HEK293 (cell line): Measurements from ENCODE around the gene KRT82.

Experiments used
- CTCF ChIA-PET: fragments of 350-600 bp; formaldehyde crosslinking; extraction: SDS; loops from one replicate; lab custom pipeline; 2021; ENCODE audit warnings: antibody characterized with exemption; lab: Yijun Ruan, JAX
- POLR2A ChIA-PET: fragments of 300-600 bp; formaldehyde crosslinking; extraction: SDS; loops from one replicate; lab custom pipeline; 2020; ENCODE audit warnings: antibody characterized with exemption, inconsistent platforms; lab: Yijun Ruan, JAX
- H3K27ac ChIP-seq: fragments of 200-500 bp; sonication (Bioruptor generic); 2 replicates; pipeline ENCODE4 v1.5.1; 2014; ENCODE audit warnings: low read depth, low read length, control low read depth, inconsistent platforms; ENCODE audit errors: extremely low read depth
- H3K36me3 ChIP-seq, 2 experiments: fragments of 200-500 bp in 1 of 2; sonication (Bioruptor generic) in 1 of 2; 1 replicate in 1 of 2; 2 replicates in 1 of 2; pipeline ENCODE4 v1.5.1; 2014 to 2017; ENCODE audit warnings: inconsistent platforms in 2 of 2, low read length in 2 of 2; ENCODE audit not compliant: control insufficient read depth in 2 of 2, insufficient read depth in 1 of 2
- H3K4me1 ChIP-seq: fragments of 200-500 bp; sonication (Bioruptor generic); 2 replicates; pipeline ENCODE4 v1.5.1; 2014; ENCODE audit warnings: mild to moderate bottlenecking, low read length, inconsistent platforms; ENCODE audit not compliant: control insufficient read depth, insufficient read depth
- H3K4me3 ChIP-seq: 2 replicates; pipeline ENCODE4 v1.5.1; 2011; ENCODE audit warnings: low read depth, mild to moderate bottlenecking, control low read depth, low read length, moderate library complexity
- H3K9me3 ChIP-seq: fragments of 200-500 bp; sonication (Bioruptor generic); 2 replicates; pipeline ENCODE4 v1.5.1; 2014; ENCODE audit warnings: low read depth, low read length, inconsistent platforms; ENCODE audit not compliant: control insufficient read depth, insufficient read depth
- GLIS1 ChIP-seq: fragments of 450-650 bp; formaldehyde crosslinking; IDR thresholded peaks from 2 replicates; pipeline ENCODE4 v1.5.1; 2016; ENCODE audit warnings: missing biosample characterization, missing genetic modification characterization
- RBAK ChIP-seq: fragments of 450-650 bp; formaldehyde crosslinking; IDR thresholded peaks from 2 replicates; pipeline ENCODE4 v1.5.1; 2016; ENCODE audit warnings: missing biosample characterization, missing genetic modification characterization
- WT1 ChIP-seq: fragments of 450-650 bp; formaldehyde crosslinking; IDR thresholded peaks from 2 replicates; pipeline ENCODE4 v1.5.1; 2016; ENCODE audit warnings: missing biosample characterization, missing genetic modification characterization
- ZBTB17 ChIP-seq: fragments of 450-650 bp; formaldehyde crosslinking; IDR thresholded peaks from 2 replicates; pipeline ENCODE4 v1.5.1; 2016; ENCODE audit warnings: missing biosample characterization, missing genetic modification characterization
- ZEB2 ChIP-seq: fragments of 450-650 bp; formaldehyde crosslinking; IDR thresholded peaks from 2 replicates; pipeline ENCODE4 v1.5.1; 2016; ENCODE audit warnings: missing biosample characterization, missing genetic modification characterization
- ZFHX2 ChIP-seq: fragments of 450-650 bp; formaldehyde crosslinking; conservative IDR thresholded peaks from 2 replicates; pipeline ENCODE4 v1.5.1; 2016; ENCODE audit warnings: missing biosample characterization, missing genetic modification characterization
- ZFP69B ChIP-seq: fragments of 450-650 bp; formaldehyde crosslinking; IDR thresholded peaks from 2 replicates; pipeline ENCODE4 v1.5.1; 2016; ENCODE audit warnings: missing biosample characterization, missing genetic modification characterization
- ZNF114 ChIP-seq: fragments of 450-650 bp; formaldehyde crosslinking; IDR thresholded peaks from 2 replicates; pipeline ENCODE4 v1.5.0; 2017; ENCODE audit warnings: missing biosample characterization, missing genetic modification characterization
- ZNF354C ChIP-seq: fragments of 450-650 bp; formaldehyde crosslinking; IDR thresholded peaks from 2 replicates; pipeline ENCODE4 v1.5.1; 2016; ENCODE audit warnings: missing biosample characterization, missing genetic modification characterization, low read depth, borderline replicate concordance
- ZNF37A ChIP-seq: fragments of 450-650 bp; IDR thresholded peaks from 2 replicates; pipeline ENCODE4 v1.5.1; 2018; ENCODE audit warnings: missing biosample characterization, missing genetic modification characterization
- ZNF549 ChIP-seq: fragments of 450-650 bp; IDR thresholded peaks from 2 replicates; pipeline ENCODE4 v1.5.1; 2018; ENCODE audit warnings: missing biosample characterization, missing genetic modification characterization, mild to moderate bottlenecking, inconsistent platforms, moderate library complexity
- ZNF558 ChIP-seq: fragments of 450-650 bp; formaldehyde crosslinking; IDR thresholded peaks from 2 replicates; pipeline ENCODE4 v1.5.1; 2016; ENCODE audit warnings: missing biosample characterization, missing genetic modification characterization
- ZNF560 ChIP-seq: fragments of 450-650 bp; formaldehyde crosslinking; IDR thresholded peaks from 2 replicates; pipeline ENCODE4 v1.5.1; 2017; ENCODE audit warnings: missing biosample characterization, missing genetic modification characterization, borderline replicate concordance
- ZNF596 ChIP-seq: fragments of 450-650 bp; IDR thresholded peaks from 2 replicates; pipeline ENCODE4 v1.5.0; 2018; ENCODE audit warnings: missing biosample characterization, mild to moderate bottlenecking, missing genetic modification characterization, moderate library complexity
- ZNF658 ChIP-seq: fragments of 450-650 bp; formaldehyde crosslinking; IDR thresholded peaks from 2 replicates; pipeline ENCODE4; 2016; ENCODE audit warnings: missing biosample characterization, missing genetic modification characterization
- ZNF664 ChIP-seq: fragments of 450-650 bp; formaldehyde crosslinking; IDR thresholded peaks from 2 replicates; pipeline ENCODE4 v1.5.1; 2016; ENCODE audit warnings: missing biosample characterization, missing genetic modification characterization
- ZNF692 ChIP-seq: fragments of 450-650 bp; formaldehyde crosslinking; IDR thresholded peaks from 2 replicates; pipeline ENCODE4 v1.5.1; 2016; ENCODE audit warnings: missing biosample characterization, missing genetic modification characterization
- ZNF707 ChIP-seq: fragments of 450-650 bp; formaldehyde crosslinking; IDR thresholded peaks from 2 replicates; pipeline ENCODE4 v1.5.1; 2016; ENCODE audit warnings: missing biosample characterization, missing genetic modification characterization
- ZNF747 ChIP-seq: fragments of 450-650 bp; formaldehyde crosslinking; IDR thresholded peaks from 2 replicates; pipeline ENCODE4 v1.5.1; 2016; ENCODE audit warnings: missing biosample characterization, missing genetic modification characterization
- ZNF768 ChIP-seq: fragments of 450-650 bp; formaldehyde crosslinking; IDR thresholded peaks from 2 replicates; pipeline ENCODE4 v1.5.1; 2018; ENCODE audit warnings: missing biosample characterization, mild to moderate bottlenecking, missing genetic modification characterization
- ZNF791 ChIP-seq: fragments of 450-650 bp; formaldehyde crosslinking; IDR thresholded peaks from 2 replicates; pipeline ENCODE4 v1.5.1; 2016; ENCODE audit warnings: missing biosample characterization, missing genetic modification characterization
- TF ChIP-seq, protein P1 (sequence below): fragments of 450-650 bp; formaldehyde crosslinking; IDR thresholded peaks from 2 replicates; pipeline ENCODE4 v1.5.1; 2016; ENCODE audit warnings: missing biosample characterization, missing genetic modification characterization, low read depth

KRT82 gene

GRCh38 chr12:52369211-52369610 lies 36.9 kb downstream of the KRT82 start:
- Histone ChIP-seq H3K27ac (no peak overlapping the region), H3K36me3 (no peaks in the 10 kb centered on the region), H3K4me3 (no peak overlapping the region), H3K9me3 (no peaks in the 10 kb centered on the region), H3K4me1 (no peaks in the 10 kb centered on the region)
- POLR2A ChIA-PET: interaction anchor here (0.7 kb wide), 1 partner anchor 217 kb away, joined by 4 read pairs; no protein-coding TSS in a partner anchor
- TF ChIP-seq ZFHX2 (tag by site-specific recombination) (no peak), GLIS1 (tag by site-specific recombination) (peak; percentile 90), ZNF768 (tag by site-specific recombination) (no peak), ZNF114 (no peak)
- CTCF ChIA-PET: interaction anchor here (0.5 to 10.0 kb wide), 13 partner anchors 9 to 617 kb away, joined by 3 to 200 read pairs (median 3); no protein-coding TSS in a partner anchor

DNA sequence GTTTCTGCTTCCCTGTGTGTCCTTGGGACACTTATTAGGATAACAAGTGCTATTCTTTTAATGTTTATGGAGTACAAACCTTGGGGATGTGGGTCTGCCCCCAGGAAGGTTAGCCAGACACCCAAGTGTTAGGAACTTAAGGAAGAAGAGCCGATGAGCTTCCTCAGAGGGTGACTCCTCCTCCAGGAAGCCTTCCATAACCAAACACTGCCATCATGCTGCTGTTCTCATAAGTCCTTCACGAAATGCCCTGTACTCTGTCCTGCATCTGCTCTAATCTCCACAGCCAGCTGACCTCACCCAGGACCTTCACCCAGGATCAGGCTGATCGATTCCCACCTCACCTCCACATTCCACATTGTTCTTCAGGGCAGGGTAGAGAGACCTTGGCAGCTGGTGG lies 37.6 kb downstream of the KRT82 start:
- H3K27ac ChIP-seq: no peak overlapping the region
- ChIA-PET POLR2A (no interaction called here), CTCF (interaction anchor here (0.5 to 10.0 kb wide), 11 partner anchors 12 to 531 kb away, joined by 3 to 200 read pairs (median 3); no protein-coding TSS in a partner anchor)
- H3K4me1 ChIP-seq: no peaks in the 10 kb centered on the region
- TF ChIP-seq RBAK (no peak), ZNF549 (tag by site-specific recombination) (no peak), ZNF596 (no peak), ZNF558 (no peak), ZFP69B (tag by site-specific recombination) (no peak), ZNF658 (tag by site-specific recombination) (no peak), ZNF707 (tag by site-specific recombination) (no peak), ZNF560 (tag by site-specific recombination) (no peak), ZNF692 (tag by site-specific recombination) (no peak), ZNF354C (tag by site-specific recombination) (no peak), ZNF37A (tag by site-specific recombination) (no peak), ZEB2 (no peak), WT1 (tag by site-specific recombination) (no peak), ZNF791 (tag by site-specific recombination) (no peak), ZNF664 (tag by site-specific recombination) (no peak), ZBTB17 (tag by site-specific recombination) (no peak), ZNF747 (tag by site-specific recombination) (no peak)
- TF ChIP-seq, protein P1, sequence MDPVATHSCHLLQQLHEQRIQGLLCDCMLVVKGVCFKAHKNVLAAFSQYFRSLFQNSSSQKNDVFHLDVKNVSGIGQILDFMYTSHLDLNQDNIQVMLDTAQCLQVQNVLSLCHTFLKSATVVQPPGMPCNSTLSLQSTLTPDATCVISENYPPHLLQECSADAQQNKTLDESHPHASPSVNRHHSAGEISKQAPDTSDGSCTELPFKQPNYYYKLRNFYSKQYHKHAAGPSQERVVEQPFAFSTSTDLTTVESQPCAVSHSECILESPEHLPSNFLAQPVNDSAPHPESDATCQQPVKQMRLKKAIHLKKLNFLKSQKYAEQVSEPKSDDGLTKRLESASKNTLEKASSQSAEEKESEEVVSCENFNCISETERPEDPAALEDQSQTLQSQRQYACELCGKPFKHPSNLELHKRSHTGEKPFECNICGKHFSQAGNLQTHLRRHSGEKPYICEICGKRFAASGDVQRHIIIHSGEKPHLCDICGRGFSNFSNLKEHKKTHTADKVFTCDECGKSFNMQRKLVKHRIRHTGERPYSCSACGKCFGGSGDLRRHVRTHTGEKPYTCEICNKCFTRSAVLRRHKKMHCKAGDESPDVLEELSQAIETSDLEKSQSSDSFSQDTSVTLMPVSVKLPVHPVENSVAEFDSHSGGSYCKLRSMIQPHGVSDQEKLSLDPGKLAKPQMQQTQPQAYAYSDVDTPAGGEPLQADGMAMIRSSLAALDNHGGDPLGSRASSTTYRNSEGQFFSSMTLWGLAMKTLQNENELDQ (tag by site-specific recombination): no peak
- H3K9me3 ChIP-seq: no peaks in the 10 kb centered on the region
- H3K4me3 ChIP-seq: no peak overlapping the region
- no peaks in the 10 kb centered on the region for H3K36me3 ChIP-seq
